K562 (cell line): Measurements from ENCODE around the gene OPA1. TPM values are rescaled to one million over a fixed set of nuclear protein-coding genes. Genes with fewer than 3 reads are reported as not detected.

ENCODE experiments used
- CEBPG ChIP-seq, 3 experiments: fragments of 200-800 bp in 1 of 3; sonication (Bioruptor generic) in 1 of 3; sonication (generic) in 1 of 3; formaldehyde crosslinking in 1 of 3; IDR thresholded peaks in 2 of 3; conservative IDR thresholded peaks in 1 of 3; 2 replicates each; pipeline versions ENCODE4 v1.6.1 to v1.8.0; 2016 to 2022; ENCODE audit warnings: missing compliant biosample characterization in 2 of 3, missing genetic modification characterization in 2 of 3, mild to moderate bottlenecking in 1 of 3, missing genetic modification reagents in 1 of 3
- CREM ChIP-seq: IDR thresholded peaks from 2 replicates; pipeline ENCODE4 v1.6.1; 2014; ENCODE audit warnings: antibody characterized with exemption, low read depth
- HCFC1 ChIP-seq: IDR thresholded peaks from 2 replicates; pipeline ENCODE4 v1.6.1; 2012; ENCODE audit warnings: low read depth, low read length, improper control_type of control experiment
- JUNB ChIP-seq: fragments of 450-650 bp; formaldehyde crosslinking; conservative IDR thresholded peaks from 2 replicates; pipeline ENCODE4 v1.4.0; 2020; ENCODE audit warnings: mild to moderate bottlenecking
- NCOA6 ChIP-seq: fragments of 450-650 bp; IDR thresholded peaks from 2 replicates; pipeline ENCODE4 v1.6.1; 2017; ENCODE audit warnings: mild to moderate bottlenecking
- POLR2G ChIP-seq: fragments of 200-400 bp; formaldehyde crosslinking; IDR thresholded peaks from 2 replicates; pipeline ENCODE4 v1.6.1; 2017; ENCODE audit warnings: low read depth, mild to moderate bottlenecking, antibody characterized with exemption, low read length, moderate library complexity
- PRPF4 ChIP-seq: fragments of 200-400 bp; formaldehyde crosslinking; IDR thresholded peaks from one replicate; pipeline ENCODE4 v1.6.1; 2017; ENCODE audit warnings: low read length, low read depth, mild to moderate bottlenecking; ENCODE audit not compliant: insufficient read depth, poor library complexity, severe bottlenecking
- RBM15 ChIP-seq: fragments of 200-400 bp; formaldehyde crosslinking; IDR thresholded peaks from 2 replicates; pipeline ENCODE4 v1.6.1; 2018; ENCODE audit warnings: mild to moderate bottlenecking, low read length, moderate library complexity; ENCODE audit not compliant: insufficient read depth
- RBM17 ChIP-seq: fragments of 200-400 bp; formaldehyde crosslinking; IDR thresholded peaks from 2 replicates; pipeline ENCODE4 v1.6.1; 2017; ENCODE audit warnings: low read depth, mild to moderate bottlenecking, low read length, borderline replicate concordance
- RBM39 ChIP-seq: fragments of 200-400 bp; formaldehyde crosslinking; optimal IDR thresholded peaks from 2 replicates; pipeline ENCODE3; 2018; ENCODE audit warnings: low read depth, low read length
- SREBF2 ChIP-seq: sonication (generic); formaldehyde crosslinking; IDR thresholded peaks from 2 replicates; pipeline ENCODE4 v1.4.0; 2020; ENCODE audit warnings: mild to moderate bottlenecking, missing genetic modification reagents
- ZNF12 ChIP-seq: sonication (generic); formaldehyde crosslinking; IDR thresholded peaks from 2 replicates; pipeline ENCODE4 v1.4.0; 2020; ENCODE audit warnings: mild to moderate bottlenecking, missing genetic modification reagents
- ZNF165 ChIP-seq: fragments of 250-450 bp; sonication (Bioruptor Pico); IDR thresholded peaks from 2 replicates; pipeline ENCODE4 v1.4.0; 2020; ENCODE audit warnings: borderline replicate concordance
- ZNF232 ChIP-seq: sonication (generic); formaldehyde crosslinking; IDR thresholded peaks from 2 replicates; pipeline ENCODE4 v1.8.0; 2022; ENCODE audit warnings: mild to moderate bottlenecking, missing genetic modification reagents
- ZNF347 ChIP-seq: fragments of 450-650 bp; formaldehyde crosslinking; IDR thresholded peaks from 2 replicates; pipeline ENCODE4 v1.4.0; 2020; ENCODE audit warnings: low read depth, mild to moderate bottlenecking, moderate library complexity
- polyA plus RNA-seq, 8 experiments: library from polyadenylated mRNA; depleted of rRNA in 4 of 8; stranded (reverse) in 5 of 8; unstranded in 3 of 8; fragments of >200 nt; fragmentation: Nextera tagmentation in 2 of 8; fragmentation: Illumina TruSeq in 1 of 8; extraction: Ambion mirVana in 2 of 8; extraction: Trizol in 1 of 8; gene quantifications; 2 replicates each; pipeline versions ENCODE4 v1.2.1 to v1.2.3, GENCODE V29; 2011 to 2014; ENCODE audit warnings: inconsistent platforms in 1 of 8, missing spikeins in 1 of 8
- total RNA-seq, 7 experiments: library from RNA; depleted of rRNA in 6 of 7; stranded (reverse); fragments of >200 nt in 6 of 7; fragmentation: Illumina TruSeq in 2 of 7; extraction: Trizol in 2 of 7; gene quantifications; 2 replicates each; pipeline versions ENCODE4 v1.2.1 to v1.2.3, GENCODE V29; 2011 to 2021; ENCODE audit warnings: low replicate concordance in 1 of 7
- TF ChIP-seq, protein P1 (sequence below), 2 experiments: fragments of 450-650 bp in 1 of 2; sonication (generic) in 1 of 2; formaldehyde crosslinking in 1 of 2; IDR thresholded peaks in 1 of 2; conservative IDR thresholded peaks in 1 of 2; 2 replicates each; pipeline versions ENCODE4 v1.6.1 to v1.8.1; 2016 to 2023; ENCODE audit warnings: mild to moderate bottlenecking in 2 of 2, moderate library complexity in 2 of 2, inconsistent platforms in 1 of 2, missing genetic modification reagents in 1 of 2
- TF ChIP-seq, protein P2 (sequence below), 2 experiments: fragments of 450-650 bp in 1 of 2; IDR thresholded peaks; 2 replicates each; pipeline ENCODE4 v1.6.1; 2011 to 2017; ENCODE audit warnings: low read depth in 2 of 2, antibody characterized with exemption in 1 of 2, borderline replicate concordance in 1 of 2, low read length in 1 of 2, mild to moderate bottlenecking in 1 of 2, mixed read lengths in 1 of 2; ENCODE audit not compliant: control insufficient read depth in 1 of 2
- TF ChIP-seq, protein P3 (sequence below), 2 experiments: IDR thresholded peaks; 2 replicates each; pipeline ENCODE4 v1.6.1; 2012; ENCODE audit warnings: improper control_type of control experiment in 2 of 2, low read depth in 2 of 2, low read length in 2 of 2, borderline replicate concordance in 1 of 2
- TF ChIP-seq, protein P4 (sequence below): sonication (generic); formaldehyde crosslinking; IDR thresholded peaks from 2 replicates; pipeline ENCODE4 v1.9.0; 2022; ENCODE audit warnings: mild to moderate bottlenecking, missing genetic modification reagents

The OPA1 gene
- total and polyA plus RNA-seq, 9 of the 15 experiments (the other 6 are each of a cell fraction or from before 2014, with no cell fraction given): 19.7 to 127 (median 94.7) TPM

DNA sequence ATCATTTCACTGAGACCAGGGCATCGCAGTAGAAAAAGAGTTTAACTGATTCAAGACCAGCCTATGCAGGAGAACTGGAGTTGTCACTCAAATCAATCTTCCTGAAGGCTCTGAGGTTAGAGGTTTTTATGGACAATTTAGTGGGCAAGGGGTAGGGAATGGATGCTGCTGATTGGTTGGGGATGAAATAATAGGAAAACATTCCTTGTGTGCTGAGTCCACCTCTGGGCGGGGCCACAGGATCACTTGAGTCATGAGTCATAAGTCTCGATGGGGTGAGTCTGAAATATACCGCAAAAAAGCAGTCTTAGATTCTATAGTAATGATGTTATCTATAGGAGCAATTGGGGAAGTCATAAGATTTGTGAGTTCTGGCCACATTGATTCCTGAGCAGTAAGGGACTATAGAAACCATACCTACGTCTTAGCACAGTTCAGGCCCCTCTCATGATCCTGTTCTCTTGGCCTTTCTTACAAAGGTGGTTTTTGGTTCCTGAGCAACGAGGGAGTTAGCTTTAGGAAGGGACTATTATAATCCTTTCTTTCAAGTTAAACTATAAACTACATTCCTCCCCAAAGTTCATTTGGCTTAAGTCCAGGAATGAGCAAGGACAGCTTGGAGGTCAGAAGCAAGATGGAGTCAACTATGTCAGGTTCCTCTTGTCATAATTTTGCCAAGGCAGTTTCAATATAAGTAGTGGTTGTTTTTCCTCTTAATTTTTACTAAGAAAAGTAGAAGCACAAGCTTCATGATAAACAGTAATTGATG lies 2.7 kb upstream of the OPA1 start (continued):
- TF ChIP-seq ZNF347 (0 out of 2 replicates have a peak, but pooled peaks have one; percentile 46), RBM39 (no peak), RBM17 (no peak), POLR2G (no peak), NCOA6 (no peak), SREBF2 (CRISPR knock-in tag) (no peak), ZNF12 (no peak), CEBPG (CRISPR knock-in tag; IDR thresholded peaks at IDR 0.05) (no peak), CEBPG (tag; conservative IDR thresholded peaks at IDR 0.05 in 1 of 2, IDR thresholded peaks at IDR 0.05 in 1 of 2) (no peak), ZNF165 (CRISPR knock-in tag) (0 out of 2 replicates have a peak, but pooled peaks have one; percentile 76), PRPF4 (no peak), HCFC1 (no peak), JUNB (CRISPR knock-in tag) (no peak), ZNF232 (CRISPR knock-in tag) (no peak), CREM (no peak), RBM15 (no peak)
- TF ChIP-seq, protein P1, sequence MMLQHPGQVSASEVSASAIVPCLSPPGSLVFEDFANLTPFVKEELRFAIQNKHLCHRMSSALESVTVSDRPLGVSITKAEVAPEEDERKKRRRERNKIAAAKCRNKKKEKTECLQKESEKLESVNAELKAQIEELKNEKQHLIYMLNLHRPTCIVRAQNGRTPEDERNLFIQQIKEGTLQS (IDR thresholded peaks at IDR 0.05): peak; percentile 87
- TF ChIP-seq, protein P1 (CRISPR knock-in tag; conservative IDR thresholded peaks at IDR 0.05): no peak; the same call in 1 of the 2 replicates
- TF ChIP-seq, protein P2, sequence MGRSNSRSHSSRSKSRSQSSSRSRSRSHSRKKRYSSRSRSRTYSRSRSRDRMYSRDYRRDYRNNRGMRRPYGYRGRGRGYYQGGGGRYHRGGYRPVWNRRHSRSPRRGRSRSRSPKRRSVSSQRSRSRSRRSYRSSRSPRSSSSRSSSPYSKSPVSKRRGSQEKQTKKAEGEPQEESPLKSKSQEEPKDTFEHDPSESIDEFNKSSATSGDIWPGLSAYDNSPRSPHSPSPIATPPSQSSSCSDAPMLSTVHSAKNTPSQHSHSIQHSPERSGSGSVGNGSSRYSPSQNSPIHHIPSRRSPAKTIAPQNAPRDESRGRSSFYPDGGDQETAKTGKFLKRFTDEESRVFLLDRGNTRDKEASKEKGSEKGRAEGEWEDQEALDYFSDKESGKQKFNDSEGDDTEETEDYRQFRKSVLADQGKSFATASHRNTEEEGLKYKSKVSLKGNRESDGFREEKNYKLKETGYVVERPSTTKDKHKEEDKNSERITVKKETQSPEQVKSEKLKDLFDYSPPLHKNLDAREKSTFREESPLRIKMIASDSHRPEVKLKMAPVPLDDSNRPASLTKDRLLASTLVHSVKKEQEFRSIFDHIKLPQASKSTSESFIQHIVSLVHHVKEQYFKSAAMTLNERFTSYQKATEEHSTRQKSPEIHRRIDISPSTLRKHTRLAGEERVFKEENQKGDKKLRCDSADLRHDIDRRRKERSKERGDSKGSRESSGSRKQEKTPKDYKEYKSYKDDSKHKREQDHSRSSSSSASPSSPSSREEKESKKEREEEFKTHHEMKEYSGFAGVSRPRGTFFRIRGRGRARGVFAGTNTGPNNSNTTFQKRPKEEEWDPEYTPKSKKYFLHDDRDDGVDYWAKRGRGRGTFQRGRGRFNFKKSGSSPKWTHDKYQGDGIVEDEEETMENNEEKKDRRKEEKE (IDR thresholded peaks at IDR 0.05; ENCODE audit: borderline replicate concordance in 1 of 2, control insufficient read depth in 1 of 2, low read depth in 2 of 2, low read length in 1 of 2): no peak
- TF ChIP-seq, protein P3, sequence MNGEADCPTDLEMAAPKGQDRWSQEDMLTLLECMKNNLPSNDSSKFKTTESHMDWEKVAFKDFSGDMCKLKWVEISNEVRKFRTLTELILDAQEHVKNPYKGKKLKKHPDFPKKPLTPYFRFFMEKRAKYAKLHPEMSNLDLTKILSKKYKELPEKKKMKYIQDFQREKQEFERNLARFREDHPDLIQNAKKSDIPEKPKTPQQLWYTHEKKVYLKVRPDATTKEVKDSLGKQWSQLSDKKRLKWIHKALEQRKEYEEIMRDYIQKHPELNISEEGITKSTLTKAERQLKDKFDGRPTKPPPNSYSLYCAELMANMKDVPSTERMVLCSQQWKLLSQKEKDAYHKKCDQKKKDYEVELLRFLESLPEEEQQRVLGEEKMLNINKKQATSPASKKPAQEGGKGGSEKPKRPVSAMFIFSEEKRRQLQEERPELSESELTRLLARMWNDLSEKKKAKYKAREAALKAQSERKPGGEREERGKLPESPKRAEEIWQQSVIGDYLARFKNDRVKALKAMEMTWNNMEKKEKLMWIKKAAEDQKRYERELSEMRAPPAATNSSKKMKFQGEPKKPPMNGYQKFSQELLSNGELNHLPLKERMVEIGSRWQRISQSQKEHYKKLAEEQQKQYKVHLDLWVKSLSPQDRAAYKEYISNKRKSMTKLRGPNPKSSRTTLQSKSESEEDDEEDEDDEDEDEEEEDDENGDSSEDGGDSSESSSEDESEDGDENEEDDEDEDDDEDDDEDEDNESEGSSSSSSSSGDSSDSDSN (IDR thresholded peaks at IDR 0.05; ENCODE audit: borderline replicate concordance in 1 of 2, low read depth in 2 of 2, low read length in 2 of 2): no peak
- TF ChIP-seq, protein P4, sequence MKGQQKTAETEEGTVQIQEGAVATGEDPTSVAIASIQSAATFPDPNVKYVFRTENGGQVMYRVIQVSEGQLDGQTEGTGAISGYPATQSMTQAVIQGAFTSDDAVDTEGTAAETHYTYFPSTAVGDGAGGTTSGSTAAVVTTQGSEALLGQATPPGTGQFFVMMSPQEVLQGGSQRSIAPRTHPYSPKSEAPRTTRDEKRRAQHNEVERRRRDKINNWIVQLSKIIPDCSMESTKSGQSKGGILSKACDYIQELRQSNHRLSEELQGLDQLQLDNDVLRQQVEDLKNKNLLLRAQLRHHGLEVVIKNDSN (CRISPR knock-in tag): no peak
